ENCODE results near the gene FAM209B. TPM values are rescaled to one million over a fixed set of nuclear protein-coding genes. Genes with fewer than 3 reads are reported as not detected.

FAM209B gene
- polyA plus RNA-seq, 1 donor = 0.19 TPM

DNA sequence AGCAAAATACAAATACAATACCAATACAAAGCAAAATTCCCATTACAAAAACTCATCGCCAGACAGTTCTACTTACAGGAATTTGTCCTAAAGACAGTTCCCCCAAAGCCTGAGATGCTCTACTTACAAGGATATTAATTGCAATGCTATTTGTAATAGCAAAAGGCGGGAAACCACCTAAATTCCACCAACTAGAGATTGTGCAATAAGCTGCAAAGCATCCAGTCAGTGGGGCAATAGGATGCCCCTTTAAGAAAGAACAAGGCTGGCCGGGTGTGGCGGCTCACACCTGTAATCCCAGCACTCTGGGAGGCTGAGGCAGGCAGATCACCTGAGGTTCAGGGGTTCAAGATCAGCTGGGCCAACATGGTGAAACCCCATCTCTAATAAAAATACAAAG, 39.1 kb downstream of the FAM209B start:
- H3K9me3 ChIP-seq (ENCODE audit: control insufficient read depth, low read depth, low read length) = no peaks in the 10 kb centered on the region
- no peaks in the 10 kb centered on the region for H3K36me3 ChIP-seq (ENCODE audit: control insufficient read depth, insufficient read depth, low read length)
- DNase-seq = no peak
- H3K27me3 ChIP-seq (ENCODE audit: control insufficient read depth, insufficient read depth, low read length) = no peaks in the 10 kb centered on the region
- H3K27ac ChIP-seq (ENCODE audit: low read length) = no peak overlapping the region
- H3K4me1 ChIP-seq (ENCODE audit: control insufficient read depth, insufficient read depth, low read length) = no peaks in the 10 kb centered on the region
- no peak overlapping the region for H3K4me3 ChIP-seq (ENCODE audit: low read length)
- WGBS (ENCODE audit: insufficient coverage, low lambda C conversion rate) = no CpG with 5 or more reads among the region's 4 CpGs

DNA sequence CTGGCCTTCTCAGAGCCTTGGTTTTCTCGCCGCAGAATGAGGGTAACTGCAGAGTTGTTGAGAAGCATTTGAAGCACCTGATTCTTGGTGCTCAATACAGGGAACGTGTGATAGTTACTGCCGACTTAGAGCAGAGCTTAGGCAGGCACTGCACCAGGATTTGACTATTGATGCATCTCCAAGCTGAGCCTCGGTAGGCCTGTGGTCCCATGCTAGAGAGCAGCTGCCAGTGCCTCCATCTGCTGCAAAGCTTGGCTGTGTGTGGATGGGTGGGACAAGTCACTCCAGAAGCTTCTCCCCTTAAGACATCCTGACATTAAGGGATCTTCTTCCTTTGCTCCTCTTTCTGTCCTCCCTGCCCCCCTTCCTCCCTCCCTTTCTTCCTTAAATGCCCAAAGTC, 40.9 kb downstream of the FAM209B start:
- Histone ChIP-seq H3K4me1 (ENCODE audit: control insufficient read depth, insufficient read depth, low read length) (no peaks in the 10 kb centered on the region), H3K9me3 (ENCODE audit: control insufficient read depth, low read depth, low read length) (no peaks in the 10 kb centered on the region), H3K27me3 (ENCODE audit: control insufficient read depth, insufficient read depth, low read length) (no peaks in the 10 kb centered on the region), H3K27ac (ENCODE audit: low read length) (no peak overlapping the region), H3K4me3 (ENCODE audit: low read length) (no peak overlapping the region), H3K36me3 (ENCODE audit: control insufficient read depth, insufficient read depth, low read length) (no peaks in the 10 kb centered on the region)
- no peak for DNase-seq
- WGBS (ENCODE audit: insufficient coverage, low lambda C conversion rate) = no CpG with 5 or more reads among the region's 5 CpGs

DNA sequence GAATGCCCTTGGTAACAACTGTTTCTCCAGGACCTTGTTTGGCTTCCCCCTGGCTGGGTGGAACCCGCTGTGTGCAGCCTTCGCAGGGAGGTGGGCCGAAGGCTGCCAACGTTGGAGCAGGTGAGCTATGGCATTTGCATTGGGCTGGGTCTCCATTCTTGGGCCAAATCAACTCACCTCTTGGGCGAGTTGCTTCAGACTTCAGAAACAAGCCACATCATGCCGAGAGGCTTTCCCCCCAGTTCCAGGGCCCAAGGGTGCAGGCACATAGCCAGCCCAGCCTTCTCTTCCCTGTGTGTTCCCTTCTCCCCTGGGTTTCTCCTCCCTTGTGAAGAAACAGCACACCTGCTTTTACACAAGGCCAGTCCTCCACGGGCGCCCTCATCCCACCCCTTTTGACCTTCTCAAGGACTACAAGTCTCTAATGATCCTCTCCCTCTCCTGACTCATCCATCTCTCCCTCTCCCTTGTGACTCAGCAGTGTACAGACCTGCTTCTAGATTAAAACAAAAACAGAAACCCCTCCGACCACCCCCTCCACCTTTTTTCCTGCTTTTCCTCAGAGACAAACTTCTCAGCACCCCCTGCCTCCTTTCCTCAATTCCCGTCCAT, 41.6 kb downstream of the FAM209B start:
- DNase-seq = no peak
- H3K36me3 ChIP-seq (ENCODE audit: control insufficient read depth, insufficient read depth, low read length) = no peaks in the 10 kb centered on the region
- H3K4me1 ChIP-seq (ENCODE audit: control insufficient read depth, insufficient read depth, low read length) = no peaks in the 10 kb centered on the region
- no peak overlapping the region for H3K4me3 ChIP-seq (ENCODE audit: low read length)
- H3K9me3 ChIP-seq (ENCODE audit: control insufficient read depth, low read depth, low read length) = no peaks in the 10 kb centered on the region
- WGBS (ENCODE audit: insufficient coverage, low lambda C conversion rate) = 70% methylated on average over 2 of the region's 10 CpGs
- H3K27ac ChIP-seq (ENCODE audit: low read length) = no peak overlapping the region
- H3K27me3 ChIP-seq (ENCODE audit: control insufficient read depth, insufficient read depth, low read length) = no peaks in the 10 kb centered on the region

DNA sequence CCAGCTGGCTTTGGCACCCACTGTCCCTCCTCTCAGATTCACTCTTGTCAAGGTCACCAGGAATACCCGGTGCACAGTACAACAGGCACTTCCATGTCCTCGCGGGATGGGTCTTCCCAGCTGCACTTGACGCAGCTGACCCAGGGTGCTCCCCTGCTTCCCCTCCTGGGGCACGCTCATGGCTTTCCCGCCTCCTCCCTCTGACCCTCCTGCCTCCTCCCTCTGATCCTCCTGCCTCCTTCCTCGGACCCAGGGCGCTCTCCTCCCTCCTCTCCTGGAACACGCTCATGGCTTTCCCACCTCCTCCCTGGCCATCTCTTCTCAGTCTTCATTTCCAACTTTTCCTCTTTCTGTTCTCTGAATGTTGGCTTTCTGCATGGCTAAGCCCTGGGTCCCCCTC, 42.1 kb downstream of the FAM209B start:
- DNase-seq = no peak
- no peak overlapping the region for H3K27ac ChIP-seq (ENCODE audit: low read length)
- H3K4me1 ChIP-seq (ENCODE audit: control insufficient read depth, insufficient read depth, low read length) = no peaks in the 10 kb centered on the region
- H3K4me3 ChIP-seq (ENCODE audit: low read length) = no peak overlapping the region
- H3K27me3 ChIP-seq (ENCODE audit: control insufficient read depth, insufficient read depth, low read length) = no peaks in the 10 kb centered on the region
- no peaks in the 10 kb centered on the region for H3K9me3 ChIP-seq (ENCODE audit: control insufficient read depth, low read depth, low read length)
- no peaks in the 10 kb centered on the region for H3K36me3 ChIP-seq (ENCODE audit: control insufficient read depth, insufficient read depth, low read length)
- WGBS (ENCODE audit: insufficient coverage, low lambda C conversion rate) = 86% methylated on average over 4 of the region's 9 CpGs

DNA sequence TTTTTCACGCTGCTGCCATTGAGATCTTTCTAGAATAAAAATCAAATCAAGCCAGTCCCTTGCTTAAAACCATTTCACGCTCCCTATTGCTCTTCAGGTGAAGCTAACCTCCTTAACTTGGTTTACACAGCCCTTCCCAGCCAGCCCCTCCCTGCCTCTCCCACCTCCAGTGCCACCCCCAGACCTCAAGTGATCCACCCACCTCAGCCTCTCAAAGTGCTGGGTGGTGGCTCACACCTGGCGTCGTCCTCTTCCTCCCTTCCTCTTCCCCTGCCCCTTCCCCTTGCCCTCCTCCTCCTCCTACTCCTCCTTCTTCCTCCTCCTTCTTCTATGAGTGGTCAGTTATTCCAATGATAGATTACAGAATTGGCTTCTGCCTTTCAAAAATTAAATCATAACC, 42.9 kb downstream of the FAM209B start:
- no peaks in the 10 kb centered on the region for H3K27me3 ChIP-seq (ENCODE audit: control insufficient read depth, insufficient read depth, low read length)
- H3K4me1 ChIP-seq (ENCODE audit: control insufficient read depth, insufficient read depth, low read length) = no peaks in the 10 kb centered on the region
- H3K36me3 ChIP-seq (ENCODE audit: control insufficient read depth, insufficient read depth, low read length) = no peaks in the 10 kb centered on the region
- no peak for DNase-seq
- 30% methylated on average over 2 of the region's 4 CpGs for WGBS (ENCODE audit: insufficient coverage, low lambda C conversion rate)
- no peak overlapping the region for H3K4me3 ChIP-seq (ENCODE audit: low read length)
- no peaks in the 10 kb centered on the region for H3K9me3 ChIP-seq (ENCODE audit: control insufficient read depth, low read depth, low read length)
- H3K27ac ChIP-seq (ENCODE audit: low read length) = no peak overlapping the region

DNA sequence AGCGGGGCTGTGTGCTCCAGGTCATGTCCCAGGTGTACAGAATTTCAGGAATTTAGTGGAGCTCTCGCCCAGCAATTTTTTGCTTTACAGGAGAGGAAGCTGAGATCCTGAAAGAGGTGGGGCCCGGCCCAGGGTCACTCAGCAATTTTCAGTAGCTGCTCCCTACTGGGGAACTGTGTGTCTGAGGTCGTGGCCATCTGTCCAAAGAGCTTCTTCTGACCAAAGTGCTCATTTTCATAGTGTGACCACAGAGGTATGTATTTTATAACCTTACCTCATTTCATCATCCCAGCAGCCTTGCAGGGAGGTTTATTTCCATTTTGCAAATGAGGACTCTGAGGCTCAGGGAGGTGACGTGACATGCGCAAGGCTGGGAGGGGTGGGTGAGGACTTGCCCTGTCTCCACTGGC, 46.3 kb downstream of the FAM209B start:
- no peaks in the 10 kb centered on the region for H3K9me3 ChIP-seq (ENCODE audit: control insufficient read depth, low read depth, low read length)
- DNase-seq = no peak
- H3K4me3 ChIP-seq (ENCODE audit: low read length) = no peak overlapping the region
- WGBS (ENCODE audit: insufficient coverage, low lambda C conversion rate) = no CpG with 5 or more reads among the region's 6 CpGs
- H3K36me3 ChIP-seq (ENCODE audit: control insufficient read depth, insufficient read depth, low read length) = no peaks in the 10 kb centered on the region
- H3K27me3 ChIP-seq (ENCODE audit: control insufficient read depth, insufficient read depth, low read length) = no peaks in the 10 kb centered on the region
- no peak overlapping the region for H3K27ac ChIP-seq (ENCODE audit: low read length)
- no peaks in the 10 kb centered on the region for H3K4me1 ChIP-seq (ENCODE audit: control insufficient read depth, insufficient read depth, low read length)

DNA sequence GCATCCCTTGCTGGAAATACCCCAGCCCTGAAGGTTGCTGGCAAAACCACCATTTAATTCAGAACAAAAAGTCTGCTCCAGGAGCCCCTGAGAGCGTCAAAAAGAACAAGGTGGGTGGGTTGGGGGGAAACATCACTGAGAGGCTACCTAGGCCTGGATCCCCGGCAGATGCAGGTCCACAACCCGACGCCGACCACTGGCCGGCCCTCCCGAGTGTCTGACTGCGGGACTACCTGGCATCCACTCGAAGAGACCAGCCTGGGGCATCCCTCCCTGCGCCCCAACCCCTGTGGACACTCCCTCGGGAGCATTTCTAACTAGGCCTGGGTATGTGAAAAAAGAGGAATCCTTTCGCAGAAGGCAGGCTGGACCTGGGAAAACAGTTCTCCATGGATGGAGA, 47.2 kb downstream of the FAM209B start:
- WGBS (ENCODE audit: insufficient coverage, low lambda C conversion rate) = no CpG with 5 or more reads among the region's 12 CpGs
- Histone ChIP-seq H3K9me3 (ENCODE audit: control insufficient read depth, low read depth, low read length) (no peaks in the 10 kb centered on the region), H3K36me3 (ENCODE audit: control insufficient read depth, insufficient read depth, low read length) (no peaks in the 10 kb centered on the region), H3K4me1 (ENCODE audit: control insufficient read depth, insufficient read depth, low read length) (no peaks in the 10 kb centered on the region), H3K27ac (ENCODE audit: low read length) (no peak overlapping the region), H3K27me3 (ENCODE audit: control insufficient read depth, insufficient read depth, low read length) (no peaks in the 10 kb centered on the region), H3K4me3 (ENCODE audit: low read length) (no peak overlapping the region)
- no peak for DNase-seq

DNA sequence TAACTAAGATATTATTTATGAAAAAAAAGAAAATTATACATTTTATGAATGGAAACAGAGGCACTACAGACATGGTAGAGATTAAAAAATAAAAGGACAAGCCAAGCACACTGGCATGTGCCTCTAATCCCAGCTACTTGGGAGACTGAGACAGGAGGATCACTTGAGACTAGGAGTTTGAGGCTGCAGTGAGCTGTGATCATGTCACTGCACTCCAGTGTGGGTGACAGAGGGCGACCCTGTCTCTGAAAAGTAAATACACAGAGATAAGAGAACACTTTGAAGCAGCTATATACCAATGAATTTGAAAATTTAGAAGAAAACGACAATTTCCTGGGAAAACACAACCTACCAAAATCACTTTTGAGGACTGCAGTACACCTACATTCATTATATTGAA, 48.7 kb downstream of the FAM209B start:
- no peaks in the 10 kb centered on the region for H3K27me3 ChIP-seq (ENCODE audit: control insufficient read depth, insufficient read depth, low read length)
- no peak for DNase-seq
- no peak overlapping the region for H3K27ac ChIP-seq (ENCODE audit: low read length)
- H3K4me1 ChIP-seq (ENCODE audit: control insufficient read depth, insufficient read depth, low read length) = no peaks in the 10 kb centered on the region
- WGBS (ENCODE audit: insufficient coverage, low lambda C conversion rate) = 20% methylated on average over 1 of the region's 2 CpGs
- no peaks in the 10 kb centered on the region for H3K36me3 ChIP-seq (ENCODE audit: control insufficient read depth, insufficient read depth, low read length)
- no peak overlapping the region for H3K4me3 ChIP-seq (ENCODE audit: low read length)
- no peaks in the 10 kb centered on the region for H3K9me3 ChIP-seq (ENCODE audit: control insufficient read depth, low read depth, low read length)

DNA sequence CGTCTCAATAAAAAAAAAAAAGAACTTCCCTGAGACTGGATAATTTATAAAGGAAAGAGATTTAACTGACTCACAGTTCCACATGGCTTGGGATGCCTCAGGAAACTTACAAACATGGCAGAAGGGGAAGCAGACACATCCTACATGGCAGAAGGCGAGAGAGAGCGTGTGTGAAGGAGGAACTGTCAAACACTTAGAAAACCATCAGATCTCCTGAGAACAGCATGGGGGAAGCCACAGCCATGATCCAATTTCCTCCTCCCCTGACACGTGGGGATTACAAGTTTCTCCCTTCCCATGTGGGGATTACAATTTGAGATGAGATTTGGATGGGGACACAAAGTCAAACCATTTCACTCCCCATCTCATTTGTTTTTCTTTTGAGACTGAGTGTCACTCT, 49.5 kb downstream of the FAM209B start:
- Histone ChIP-seq H3K9me3 (ENCODE audit: control insufficient read depth, low read depth, low read length) (no peaks in the 10 kb centered on the region), H3K36me3 (ENCODE audit: control insufficient read depth, insufficient read depth, low read length) (no peaks in the 10 kb centered on the region), H3K27ac (ENCODE audit: low read length) (no peak overlapping the region), H3K4me1 (ENCODE audit: control insufficient read depth, insufficient read depth, low read length) (no peaks in the 10 kb centered on the region), H3K27me3 (ENCODE audit: control insufficient read depth, insufficient read depth, low read length) (no peaks in the 10 kb centered on the region), H3K4me3 (ENCODE audit: low read length) (no peak overlapping the region)
- WGBS (ENCODE audit: insufficient coverage, low lambda C conversion rate) = 80% methylated on average over 1 of the region's 4 CpGs
- DNase-seq = no peak

DNA sequence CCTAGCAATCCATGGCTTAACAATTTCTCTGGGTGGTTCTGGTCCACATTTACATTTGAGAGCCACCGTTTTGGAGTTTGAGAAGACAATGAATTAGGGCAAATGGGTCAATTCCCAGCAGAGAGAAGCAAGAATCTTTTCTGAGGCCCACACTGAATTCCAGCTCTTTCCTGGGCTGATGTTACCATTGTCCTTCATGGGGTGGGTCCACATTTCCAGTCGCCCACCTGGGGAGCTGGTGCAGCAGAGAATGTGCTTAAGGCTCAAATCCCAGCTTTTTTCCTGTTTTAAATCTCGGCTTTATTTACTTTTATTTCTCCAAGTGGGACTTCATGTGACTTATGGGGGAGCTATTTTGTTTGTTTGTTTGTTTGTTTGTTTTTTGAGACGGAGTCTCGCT, 51.9 kb downstream of the FAM209B start:
- WGBS (ENCODE audit: insufficient coverage, low lambda C conversion rate) = 100% methylated on average over 1 of the region's 5 CpGs
- no peak for DNase-seq
- Histone ChIP-seq H3K36me3 (ENCODE audit: control insufficient read depth, insufficient read depth, low read length) (no peaks in the 10 kb centered on the region), H3K9me3 (ENCODE audit: control insufficient read depth, low read depth, low read length) (no peaks in the 10 kb centered on the region), H3K4me3 (ENCODE audit: low read length) (no peak overlapping the region), H3K27me3 (ENCODE audit: control insufficient read depth, insufficient read depth, low read length) (no peaks in the 10 kb centered on the region), H3K4me1 (ENCODE audit: control insufficient read depth, insufficient read depth, low read length) (no peaks in the 10 kb centered on the region), H3K27ac (ENCODE audit: low read length) (no peak overlapping the region)

All from large intestine (tissue), 3 donors.